Osteocyte (in vitro differentiated cells): ENCODE data around the gene RP9. TPM values are rescaled to one million over a fixed set of nuclear protein-coding genes. Genes with fewer than 3 reads are reported as not detected.

ENCODE experiments used
- DNase-seq: peaks from one replicate; pipeline ENCODE4 v3.0.0; 2021; ENCODE audit warnings: mixed read lengths; ENCODE audit not compliant: unreplicated experiment; ENCODE audit errors: extremely low spot score
- H3K27ac Mint-ChIP-seq: one replicate; pipeline ENCODE4 v1.8.0; 2021; ENCODE audit warnings: mild to moderate bottlenecking, mixed read lengths; ENCODE audit not compliant: unreplicated experiment
- H3K27me3 Mint-ChIP-seq: one replicate; pipeline ENCODE4 v1.8.0; 2021; ENCODE audit warnings: mixed read lengths; ENCODE audit not compliant: unreplicated experiment
- H3K36me3 Mint-ChIP-seq: one replicate; pipeline ENCODE4 v1.8.0; 2021; ENCODE audit warnings: mixed read lengths; ENCODE audit not compliant: unreplicated experiment
- H3K4me1 Mint-ChIP-seq: one replicate; pipeline ENCODE4 v1.8.0; 2021; ENCODE audit warnings: mixed read lengths; ENCODE audit not compliant: unreplicated experiment
- H3K4me3 Mint-ChIP-seq: one replicate; pipeline ENCODE4 v1.8.0; 2021; ENCODE audit warnings: mild to moderate bottlenecking, moderate library complexity, mixed read lengths; ENCODE audit not compliant: unreplicated experiment
- H3K9me3 Mint-ChIP-seq: one replicate; pipeline ENCODE4 v1.8.0; 2021; ENCODE audit warnings: mixed read lengths; ENCODE audit not compliant: unreplicated experiment
- CTCF ChIP-seq: fragments of 200-600 bp; sonication (generic); IDR thresholded peaks from 2 replicates; pipeline ENCODE4 v1.5.0; 2021; ENCODE audit warnings: antibody characterized with exemption, mild to moderate bottlenecking, moderate library complexity
- total RNA-seq: library from RNA; stranded (reverse); gene quantifications from 2 replicates; pipeline ENCODE4 v1.2.1, GENCODE V29; 2021

The RP9 gene
- total RNA-seq, 1 donor from 2014 or later = 18.9 TPM

GRCh38 chr7:33048704-33049103, 60.5 kb downstream of the RP9 start:
- Mint-ChIP-seq H3K4me1 (peaks cover 13% of the 10 kb centered on the region), H3K4me3 (no peak overlapping the region), H3K27ac (no peak overlapping the region), H3K9me3 (no peaks in the 10 kb centered on the region), H3K36me3 (no peaks in the 10 kb centered on the region), H3K27me3 (no peaks in the 10 kb centered on the region)
- TF ChIP-seq CTCF = no peak
- DNase-seq = no peak

GRCh38 chr7:33048257-33048656, 60.9 kb downstream of the RP9 start:
- no peak overlapping the region for H3K4me3 Mint-ChIP-seq
- H3K36me3 Mint-ChIP-seq = no peaks in the 10 kb centered on the region
- no peak overlapping the region for H3K27ac Mint-ChIP-seq
- no peaks in the 10 kb centered on the region for H3K27me3 Mint-ChIP-seq
- no peak for DNase-seq
- no peaks in the 10 kb centered on the region for H3K9me3 Mint-ChIP-seq
- no peak for TF ChIP-seq CTCF
- peaks cover 14% of the 10 kb centered on the region for H3K4me1 Mint-ChIP-seq

- Mint-ChIP-seq H3K27ac (no peak overlapping the region), H3K36me3 (no peaks in the 10 kb centered on the region), H3K9me3 (no peaks in the 10 kb centered on the region), H3K4me1 (peaks cover 19% of the 10 kb centered on the region), H3K4me3 (no peak overlapping the region), H3K27me3 (no peaks in the 10 kb centered on the region)
- DNase-seq = no peak
- TF ChIP-seq CTCF = no peak
These were observed 64.2 kb downstream of the RP9 start for GRCh38 chr7:33044986-33045385.

Other genes with a start within 250 kb of the RP9 start
- gene KBTBD2, start 217.6 kb downstream of the RP9 start, total RNA-seq = 33.9 and 36.5 TPM in 2 replicates
- gene FKBP9, start 152.0 kb downstream of the RP9 start, total RNA-seq = 229 and 237 TPM in 2 replicates
- gene NT5C3A, start 46.6 kb downstream of the RP9 start, total RNA-seq = 18.7 and 20.4 TPM in 2 replicates
- gene BBS9, start 20.2 kb upstream of the RP9 start, total RNA-seq = 22.6 and 25.1 TPM in 2 replicates